Liver (tissue), 3 donors: Measurements from ENCODE around the gene SNRNP27.

ENCODE experiments used
- ATF3 ChIP-seq: IDR thresholded peaks from 2 replicates; pipeline ENCODE4 v1.6.1; 2016; ENCODE audit warnings: antibody characterized with exemption
- EGR1 ChIP-seq, 2 donors: IDR thresholded peaks; 2 replicates each; pipeline ENCODE4 v1.6.1; 2016 to 2018; ENCODE audit warnings: antibody characterized with exemption in 2 of 2, low read depth in 2 of 2
- GABPA ChIP-seq, 2 donors: IDR thresholded peaks in 1 of 2; conservative IDR thresholded peaks in 1 of 2; 2 replicates each; pipeline ENCODE4 v1.6.1; 2016; ENCODE audit warnings: antibody characterized with exemption in 2 of 2, mild to moderate bottlenecking in 1 of 2, moderate library complexity in 1 of 2
- MAX ChIP-seq: IDR thresholded peaks from 2 replicates; pipeline ENCODE4 v1.6.1; 2016; ENCODE audit warnings: antibody characterized with exemption
- RAD21 ChIP-seq, 2 donors: IDR thresholded peaks; 2 replicates each; pipeline ENCODE4 v1.6.1; 2016; ENCODE audit warnings: antibody characterized with exemption in 2 of 2, mild to moderate bottlenecking in 2 of 2
- REST ChIP-seq: IDR thresholded peaks from 2 replicates; pipeline ENCODE4 v1.6.1; 2016; ENCODE audit warnings: antibody characterized with exemption, mild to moderate bottlenecking
- SP1 ChIP-seq: IDR thresholded peaks from 2 replicates; pipeline ENCODE4 v1.6.1; 2018; ENCODE audit warnings: antibody characterized with exemption, mild to moderate bottlenecking
- TF ChIP-seq, protein P1 (sequence below): fragments of 150-350 bp; IDR thresholded peaks from 2 replicates; pipeline ENCODE4 v1.5.1; 2017; ENCODE audit warnings: improper control_type of control experiment, low read depth, low read length; ENCODE audit not compliant: missing input control
- donor health status: healthy.
- donor health status: healthy.

DNA sequence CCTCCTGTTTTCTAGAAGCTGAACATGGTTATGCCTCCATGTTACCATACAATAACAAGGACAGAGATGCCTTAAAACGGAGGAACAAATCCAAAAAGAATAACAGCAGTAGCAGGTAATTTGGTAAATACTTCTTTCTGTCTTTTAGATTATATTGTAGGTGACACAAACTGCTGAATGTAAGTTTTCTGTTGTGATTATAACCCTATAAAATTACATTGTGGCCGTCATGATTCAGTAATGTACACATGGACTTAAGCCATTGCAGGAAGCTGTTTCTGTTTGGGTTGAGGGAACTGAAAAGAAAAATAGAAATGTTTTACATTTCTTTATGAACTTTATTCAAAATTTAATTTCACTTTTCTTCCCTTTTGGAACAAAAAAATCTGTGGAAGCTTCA lies 22.4 kb downstream of the SNRNP27 start:
- TF ChIP-seq EGR1 (IDR thresholded peaks at IDR 0.05; ENCODE audit: low read depth in 2 of 2) (no peak), RAD21 (IDR thresholded peaks at IDR 0.05) (no peak), REST (no peak), GABPA (IDR thresholded peaks at IDR 0.05 in 1 of 2, conservative IDR thresholded peaks at IDR 0.05 in 1 of 2) (no peak), SP1 (no peak), ATF3 (no peak), MAX (no peak)
- TF ChIP-seq, protein P1, sequence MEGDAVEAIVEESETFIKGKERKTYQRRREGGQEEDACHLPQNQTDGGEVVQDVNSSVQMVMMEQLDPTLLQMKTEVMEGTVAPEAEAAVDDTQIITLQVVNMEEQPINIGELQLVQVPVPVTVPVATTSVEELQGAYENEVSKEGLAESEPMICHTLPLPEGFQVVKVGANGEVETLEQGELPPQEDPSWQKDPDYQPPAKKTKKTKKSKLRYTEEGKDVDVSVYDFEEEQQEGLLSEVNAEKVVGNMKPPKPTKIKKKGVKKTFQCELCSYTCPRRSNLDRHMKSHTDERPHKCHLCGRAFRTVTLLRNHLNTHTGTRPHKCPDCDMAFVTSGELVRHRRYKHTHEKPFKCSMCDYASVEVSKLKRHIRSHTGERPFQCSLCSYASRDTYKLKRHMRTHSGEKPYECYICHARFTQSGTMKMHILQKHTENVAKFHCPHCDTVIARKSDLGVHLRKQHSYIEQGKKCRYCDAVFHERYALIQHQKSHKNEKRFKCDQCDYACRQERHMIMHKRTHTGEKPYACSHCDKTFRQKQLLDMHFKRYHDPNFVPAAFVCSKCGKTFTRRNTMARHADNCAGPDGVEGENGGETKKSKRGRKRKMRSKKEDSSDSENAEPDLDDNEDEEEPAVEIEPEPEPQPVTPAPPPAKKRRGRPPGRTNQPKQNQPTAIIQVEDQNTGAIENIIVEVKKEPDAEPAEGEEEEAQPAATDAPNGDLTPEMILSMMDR: no peak
